ENCODE data around the gene TRIM67. TPM values are rescaled to one million over a fixed set of nuclear protein-coding genes. Genes with fewer than 3 reads are reported as not detected.

TRIM67 gene
- total RNA-seq, 2 experiments from 2014 or later, result not detected

DNA sequence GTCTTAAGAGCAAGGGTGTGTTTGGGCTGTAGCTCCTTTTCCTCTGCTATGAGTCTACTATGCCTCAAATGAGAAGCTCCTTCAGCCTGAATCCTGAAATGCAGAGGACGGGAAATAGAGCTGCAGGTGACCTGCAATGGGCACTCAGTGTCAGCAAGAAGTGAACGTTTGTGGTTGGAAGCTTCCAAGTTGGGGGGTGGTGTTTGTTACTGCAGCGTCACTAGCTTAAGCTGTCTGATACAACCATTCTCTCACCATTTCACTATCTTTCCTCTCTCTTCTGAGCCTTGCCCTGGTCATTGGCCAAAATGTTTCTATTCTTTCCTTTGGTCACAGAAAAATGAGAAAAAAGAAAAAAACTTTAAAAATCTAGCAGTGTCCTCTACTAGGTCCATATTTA lies 19.4 kb downstream of the TRIM67 start:
- Mint-ChIP-seq H3K36me3 (ENCODE audit: low read depth) (no peaks in the 10 kb centered on the region), H3K4me1 (no peaks in the 10 kb centered on the region), H3K9me3 (no peaks in the 10 kb centered on the region), H3K27ac (no peak overlapping the region), H3K4me3 (no peak overlapping the region), H3K27me3 (peaks cover 35% of the 10 kb centered on the region)
- DNase-seq, result no peak
- CTCF ChIA-PET, result no interaction called here
- POLR2A ChIA-PET, result no interaction called here

DNA sequence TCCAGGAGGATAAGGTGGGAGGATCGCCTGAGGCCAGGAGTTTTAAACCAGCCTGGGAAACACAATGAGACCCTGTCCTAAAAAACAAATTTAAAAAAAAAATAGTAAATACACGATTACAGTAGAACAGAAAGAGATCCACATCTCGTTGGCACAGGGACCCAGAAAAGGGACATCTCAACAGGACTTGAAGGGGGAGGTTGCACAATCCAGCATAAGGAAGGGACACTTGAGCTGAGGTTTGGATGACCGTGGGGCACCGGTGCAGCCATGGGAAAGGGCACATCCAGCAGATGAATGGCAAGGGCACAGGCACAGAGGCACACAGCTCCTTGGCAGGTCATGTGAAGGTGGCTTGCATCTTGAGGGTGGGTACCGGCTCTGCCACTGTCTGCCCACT lies 20.5 kb downstream of the TRIM67 start:
- CTCF ChIA-PET, result interaction anchor here (0.7 kb wide), 1 partner anchor 12 kb away, joined by 3 read pairs; no protein-coding TSS in a partner anchor
- no peak overlapping the region for H3K27ac Mint-ChIP-seq

DNA sequence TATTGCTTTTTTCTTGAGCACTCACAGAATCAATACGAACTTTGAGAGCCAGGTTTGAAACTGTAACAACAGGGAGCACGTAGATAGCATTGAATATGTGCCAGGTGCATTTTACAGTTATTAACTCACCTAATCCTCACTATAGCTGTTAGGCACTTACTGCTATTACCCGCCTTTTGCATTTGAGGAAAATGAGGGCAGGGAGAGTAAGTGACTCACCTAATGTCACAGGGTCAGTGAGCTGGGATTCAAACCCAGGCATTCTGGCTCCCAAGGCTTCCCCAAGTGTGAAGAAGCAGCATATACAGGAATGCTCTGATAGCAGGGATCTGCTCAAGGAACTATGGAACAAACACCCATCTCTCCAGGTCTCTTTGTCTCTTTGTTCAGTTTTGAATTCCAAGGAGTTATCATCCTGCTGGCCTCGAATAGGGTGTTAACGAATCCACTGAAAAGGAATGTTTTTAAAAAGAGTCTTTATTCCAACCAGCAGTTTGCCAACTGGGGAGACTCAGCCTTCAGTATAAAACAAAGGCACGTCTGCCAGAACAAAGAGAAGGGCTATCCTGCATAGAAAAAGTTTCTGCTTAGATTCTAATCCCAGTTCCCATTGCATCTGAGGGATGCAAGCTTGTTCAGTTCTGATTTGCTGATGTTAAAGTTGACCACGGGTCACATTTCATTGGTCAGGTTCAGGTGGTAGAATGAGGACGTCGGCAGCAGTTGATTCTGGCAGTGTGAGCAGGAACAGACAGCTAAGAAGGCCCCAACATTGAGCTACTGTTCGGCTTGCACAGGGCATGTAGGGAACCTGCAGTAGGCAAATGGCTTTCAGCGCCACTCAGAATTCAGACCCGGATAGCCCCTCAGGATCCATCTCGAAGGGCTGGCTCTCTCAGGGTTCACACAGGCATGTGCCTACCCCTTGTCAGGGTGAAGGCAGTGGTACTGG lies 22.1 kb downstream of the TRIM67 start:
- Mint-ChIP-seq H3K27ac (no peak overlapping the region), H3K4me3 (no peak overlapping the region), H3K4me1 (no peaks in the 10 kb centered on the region), H3K27me3 (peaks cover 31% of the 10 kb centered on the region), H3K36me3 (ENCODE audit: low read depth) (no peaks in the 10 kb centered on the region), H3K9me3 (no peaks in the 10 kb centered on the region)
- ChIA-PET CTCF (no interaction called here), POLR2A (no interaction called here)
- no peak for DNase-seq

More for the DNA sequence above, 20.5 kb downstream of the TRIM67 start:
- DNase-seq, result no peak
- Mint-ChIP-seq H3K27me3 (peaks cover 32% of the 10 kb centered on the region), H3K4me3 (no peak overlapping the region), H3K36me3 (ENCODE audit: low read depth) (no peaks in the 10 kb centered on the region), H3K9me3 (no peaks in the 10 kb centered on the region), H3K4me1 (no peaks in the 10 kb centered on the region)
- POLR2A ChIA-PET, result interaction anchor here (0.7 kb wide), 1 partner anchor 374 kb away, joined by 3 read pairs; no protein-coding TSS in a partner anchor

DNA sequence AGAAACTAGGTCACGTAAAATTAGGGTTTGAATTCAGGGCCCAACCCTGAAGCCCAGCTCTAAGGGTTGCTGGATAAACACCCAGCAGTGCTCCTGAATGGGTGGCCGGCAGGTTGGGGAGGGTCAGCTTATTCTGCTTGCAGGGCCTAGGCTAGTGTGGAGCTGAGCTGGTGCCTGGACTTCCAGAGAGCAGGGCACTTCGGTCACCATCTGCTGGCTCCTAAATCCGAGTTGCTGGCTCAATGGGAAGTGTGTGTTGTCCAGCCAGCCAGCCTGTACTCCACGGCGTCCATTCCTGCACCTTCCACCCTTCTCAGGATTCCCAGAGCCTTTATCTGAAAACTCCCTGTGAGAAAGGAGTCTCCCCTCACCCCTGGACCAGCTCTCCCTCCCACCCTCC lies 23.0 kb downstream of the TRIM67 start:
- no peak for DNase-seq
- H3K4me3 Mint-ChIP-seq, result no peak overlapping the region
- no peaks in the 10 kb centered on the region for H3K9me3 Mint-ChIP-seq
- H3K27me3 Mint-ChIP-seq, result peaks cover 24% of the 10 kb centered on the region
- POLR2A ChIA-PET, result no interaction called here
- CTCF ChIA-PET, result no interaction called here
- H3K36me3 Mint-ChIP-seq (ENCODE audit: low read depth), result no peaks in the 10 kb centered on the region
- H3K27ac Mint-ChIP-seq, result no peak overlapping the region
- H3K4me1 Mint-ChIP-seq, result no peaks in the 10 kb centered on the region

DNA sequence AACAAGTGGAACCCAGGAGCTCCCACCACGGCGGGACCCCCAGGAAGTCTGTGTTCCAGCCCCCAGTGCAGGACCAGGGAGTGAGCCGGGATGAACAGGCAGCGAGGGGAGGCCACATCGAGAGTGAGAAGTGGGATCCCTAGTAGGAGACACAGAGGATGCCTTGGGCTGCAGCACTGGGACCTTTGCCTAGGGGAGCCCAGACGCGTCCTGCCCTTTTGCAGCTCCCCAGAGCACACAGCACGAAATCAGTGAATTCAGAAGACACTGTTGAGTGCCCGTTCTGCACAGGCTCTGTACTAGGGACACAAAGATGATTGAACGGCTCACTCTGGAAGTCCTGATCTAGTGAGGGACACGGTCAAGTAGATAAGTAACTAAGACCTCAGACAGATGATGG lies 23.5 kb downstream of the TRIM67 start:
- H3K4me3 Mint-ChIP-seq, result no peak overlapping the region
- H3K36me3 Mint-ChIP-seq (ENCODE audit: low read depth), result no peaks in the 10 kb centered on the region
- H3K9me3 Mint-ChIP-seq, result no peaks in the 10 kb centered on the region
- ChIA-PET CTCF (no interaction called here), POLR2A (no interaction called here)
- DNase-seq, result no peak
- H3K27me3 Mint-ChIP-seq, result peaks cover 24% of the 10 kb centered on the region
- no peak overlapping the region for H3K27ac Mint-ChIP-seq
- no peaks in the 10 kb centered on the region for H3K4me1 Mint-ChIP-seq

DNA sequence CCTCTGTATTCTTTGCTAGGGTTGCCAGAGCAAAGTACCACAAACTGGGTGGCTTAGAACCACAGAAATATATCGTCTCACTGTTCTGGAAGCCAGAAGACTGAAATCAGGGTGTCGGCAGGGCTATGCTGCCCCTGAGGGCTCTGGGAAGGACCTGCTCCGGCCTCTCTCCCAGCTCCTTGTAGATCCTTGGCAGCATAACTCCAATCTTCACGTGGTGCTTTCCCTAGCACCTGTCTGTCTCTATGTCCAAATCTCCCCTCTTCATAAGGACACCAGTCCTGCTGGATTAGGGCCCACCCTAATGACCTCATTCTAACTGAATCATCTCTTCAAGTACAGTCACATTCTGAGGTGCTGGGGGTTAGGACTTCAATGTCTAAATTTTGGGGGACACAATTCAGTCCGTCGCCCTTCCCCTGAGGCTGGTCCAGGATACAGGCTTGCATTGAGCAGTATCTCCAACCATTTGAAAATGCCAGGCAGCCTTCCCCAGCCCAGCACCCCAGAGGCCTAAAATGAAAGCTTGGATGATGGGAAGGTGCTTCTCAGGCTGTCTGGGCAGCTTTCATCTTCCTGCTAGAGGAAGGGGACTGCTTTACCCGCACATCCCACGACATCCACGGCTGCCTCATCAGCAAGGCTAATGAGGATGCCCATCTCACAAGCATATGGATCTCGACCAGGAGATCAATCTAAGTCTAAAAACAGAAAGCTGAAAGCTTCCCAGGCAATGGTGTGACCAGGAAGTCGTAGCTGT lies 24.7 kb downstream of the TRIM67 start:
- ChIA-PET POLR2A (no interaction called here), CTCF (no interaction called here)
- Mint-ChIP-seq H3K27ac (no peak overlapping the region), H3K27me3 (peaks cover 24% of the 10 kb centered on the region), H3K9me3 (no peaks in the 10 kb centered on the region), H3K4me1 (no peaks in the 10 kb centered on the region), H3K36me3 (ENCODE audit: low read depth) (no peaks in the 10 kb centered on the region), H3K4me3 (no peak overlapping the region)
- DNase-seq, result no peak

DNA sequence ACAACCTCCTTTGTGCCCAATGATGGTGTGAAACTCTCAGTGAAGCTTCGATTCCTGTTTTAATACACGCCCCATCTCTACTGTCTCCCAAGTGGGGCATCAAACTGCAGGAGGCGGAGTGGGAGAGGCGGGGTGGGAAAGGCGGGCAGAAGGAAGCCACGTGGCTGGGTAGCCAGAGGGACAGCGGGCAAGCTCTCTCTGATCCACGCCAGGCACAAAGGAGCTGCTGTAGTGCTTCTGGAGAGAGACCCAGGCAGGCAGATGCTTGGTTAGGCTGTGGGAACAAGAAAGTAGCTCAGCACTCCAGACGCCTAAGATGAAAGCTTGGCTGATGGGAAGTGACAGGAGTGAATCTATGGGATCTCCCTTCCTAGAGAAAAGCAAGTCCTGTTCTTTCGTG lies 25.7 kb downstream of the TRIM67 start:
- Mint-ChIP-seq H3K4me1 (no peaks in the 10 kb centered on the region), H3K9me3 (no peaks in the 10 kb centered on the region), H3K27ac (no peak overlapping the region), H3K27me3 (peaks cover 22% of the 10 kb centered on the region), H3K4me3 (no peak overlapping the region), H3K36me3 (ENCODE audit: low read depth) (no peaks in the 10 kb centered on the region)
- POLR2A ChIA-PET, result no interaction called here
- CTCF ChIA-PET, result no interaction called here
- DNase-seq, result no peak

DNA sequence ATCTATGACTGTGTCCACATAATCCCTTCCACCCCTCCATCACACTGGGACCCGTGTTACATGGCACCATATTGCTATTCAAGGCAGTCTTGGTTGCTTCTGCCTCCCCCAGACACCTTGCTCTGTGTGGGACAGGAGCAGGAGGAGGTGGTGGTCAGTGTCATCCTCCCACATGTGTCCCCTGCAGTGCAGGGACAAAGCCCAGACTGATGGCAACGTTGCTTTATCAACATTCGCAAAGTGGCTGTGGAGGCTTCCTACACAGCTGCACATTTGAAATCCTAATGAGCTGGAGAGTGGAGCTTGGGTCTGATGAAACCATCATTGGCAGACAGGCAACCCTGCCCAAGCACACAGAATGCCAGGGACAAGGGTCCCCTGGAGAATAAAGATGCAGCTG lies 26.2 kb downstream of the TRIM67 start:
- CTCF ChIA-PET, result no interaction called here

DNA sequence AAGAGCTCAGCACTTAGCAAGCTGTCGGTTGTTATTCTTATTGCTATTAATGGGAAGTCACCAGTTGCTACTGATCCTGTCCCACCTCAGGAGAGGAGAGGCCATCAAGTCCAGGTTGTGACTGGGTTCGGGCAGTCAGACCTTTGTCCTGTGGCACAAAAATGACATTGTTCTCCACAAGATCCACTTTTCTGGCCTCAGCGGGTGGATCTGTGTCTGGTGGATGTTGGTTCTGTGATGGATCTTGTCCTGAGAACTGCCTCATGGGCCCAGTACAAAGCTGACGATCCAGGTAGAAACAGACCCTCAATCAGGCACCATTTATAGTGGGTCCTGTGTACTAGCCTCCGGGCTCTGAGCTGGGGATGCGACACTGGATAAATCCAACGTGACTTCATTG lies 26.9 kb downstream of the TRIM67 start:
- no peaks in the 10 kb centered on the region for H3K4me1 Mint-ChIP-seq
- H3K27me3 Mint-ChIP-seq, result peaks cover 22% of the 10 kb centered on the region
- no peak for DNase-seq
- H3K4me3 Mint-ChIP-seq, result no peak overlapping the region
- POLR2A ChIA-PET, result no interaction called here
- CTCF ChIA-PET, result no interaction called here
- H3K9me3 Mint-ChIP-seq, result no peaks in the 10 kb centered on the region
- H3K27ac Mint-ChIP-seq, result no peak overlapping the region
- H3K36me3 Mint-ChIP-seq (ENCODE audit: low read depth), result no peaks in the 10 kb centered on the region

More for the DNA sequence above, 26.2 kb downstream of the TRIM67 start:
- H3K4me1 Mint-ChIP-seq, result no peaks in the 10 kb centered on the region
- H3K27ac Mint-ChIP-seq, result no peak overlapping the region
- no peaks in the 10 kb centered on the region for H3K36me3 Mint-ChIP-seq (ENCODE audit: low read depth)
- POLR2A ChIA-PET, result no interaction called here
- no peak overlapping the region for H3K4me3 Mint-ChIP-seq
- DNase-seq, result no peak
- H3K27me3 Mint-ChIP-seq, result peaks cover 22% of the 10 kb centered on the region
- no peaks in the 10 kb centered on the region for H3K9me3 Mint-ChIP-seq

DNA sequence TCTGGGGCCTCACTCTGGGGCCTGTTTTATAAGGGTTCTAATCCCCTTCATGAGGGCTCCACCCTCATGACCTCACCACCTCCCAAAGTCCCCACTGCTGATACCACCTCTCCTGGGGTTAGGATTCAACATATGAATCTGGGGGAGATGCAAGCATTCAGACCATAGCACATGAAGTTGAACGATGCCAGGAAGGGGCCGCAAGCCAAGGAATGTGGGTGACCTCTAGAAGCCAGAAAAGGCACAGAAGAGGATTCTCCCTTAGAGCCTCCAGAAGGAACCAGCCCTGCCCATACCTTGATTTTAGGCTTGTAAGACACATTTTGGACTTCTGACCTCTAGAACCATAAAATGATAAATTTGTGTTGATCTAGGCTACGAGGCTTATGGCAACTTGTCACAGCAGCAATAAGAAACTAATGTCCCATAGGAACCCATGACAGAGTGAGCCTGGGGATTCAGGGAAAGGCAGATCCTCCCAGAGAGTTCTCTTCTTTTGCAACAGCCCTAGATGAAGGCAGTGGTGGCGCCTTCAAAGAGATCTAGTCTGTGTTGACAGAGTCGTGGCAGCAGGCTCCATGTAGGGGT lies 27.9 kb downstream of the TRIM67 start:
- H3K27me3 Mint-ChIP-seq, result peaks cover 17% of the 10 kb centered on the region
- no peak overlapping the region for H3K27ac Mint-ChIP-seq
- H3K4me3 Mint-ChIP-seq, result no peak overlapping the region
- H3K9me3 Mint-ChIP-seq, result no peaks in the 10 kb centered on the region
- DNase-seq, result no peak
- ChIA-PET POLR2A (no interaction called here), CTCF (no interaction called here)
- no peaks in the 10 kb centered on the region for H3K4me1 Mint-ChIP-seq
- H3K36me3 Mint-ChIP-seq (ENCODE audit: low read depth), result no peaks in the 10 kb centered on the region

DNA sequence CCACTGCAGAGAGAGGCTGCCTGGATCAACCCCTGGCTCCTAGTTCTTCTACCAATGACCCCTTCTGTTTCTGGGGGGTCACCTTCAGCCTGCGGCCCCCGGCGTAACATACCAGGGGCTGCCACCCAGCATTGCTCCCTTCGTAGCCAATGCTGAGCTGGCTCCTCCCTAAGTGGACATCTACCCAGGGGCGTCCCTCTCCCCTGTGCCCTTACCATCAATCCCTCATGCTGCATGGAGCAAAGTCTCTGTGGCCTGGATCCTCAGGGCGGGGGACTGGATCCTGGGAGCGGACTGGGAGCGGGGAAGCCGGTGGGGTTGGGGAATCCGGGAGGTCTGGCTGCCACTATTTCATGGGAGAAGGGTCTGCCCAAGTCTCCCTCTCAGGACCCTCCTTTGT lies 28.6 kb downstream of the TRIM67 start:
- no peaks in the 10 kb centered on the region for H3K9me3 Mint-ChIP-seq

DNA sequence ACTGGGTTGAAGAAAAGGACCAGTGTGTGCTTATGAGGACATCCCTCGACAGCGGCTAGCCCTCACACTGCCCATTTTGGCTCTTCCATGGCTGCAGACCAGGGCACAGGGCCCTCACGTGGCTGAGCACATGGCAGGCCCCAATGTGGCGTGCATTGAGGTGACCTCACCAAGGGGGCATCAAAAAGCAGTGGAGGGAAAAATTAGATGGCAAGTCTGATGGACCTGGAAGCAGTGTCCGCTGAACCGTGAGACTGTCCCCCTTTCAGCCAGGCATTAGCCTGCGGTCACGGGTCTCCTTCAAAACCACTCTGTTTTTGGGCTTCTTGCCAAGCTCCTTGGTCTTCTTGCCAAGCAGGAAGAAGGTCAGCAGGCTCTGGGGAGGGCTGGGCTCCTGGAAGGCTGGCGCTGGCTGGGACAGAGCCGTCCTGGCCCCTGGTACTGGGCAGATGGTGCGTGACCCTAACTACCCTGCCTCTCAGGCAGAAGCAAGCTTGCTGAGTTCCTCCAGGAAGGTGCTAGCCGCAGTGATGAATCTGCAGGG lies 30.8 kb downstream of the TRIM67 start:
- POLR2A ChIA-PET, result no interaction called here
- no peak overlapping the region for H3K4me3 Mint-ChIP-seq
- H3K27ac Mint-ChIP-seq, result no peak overlapping the region
- peaks cover 9% of the 10 kb centered on the region for H3K27me3 Mint-ChIP-seq
- no peaks in the 10 kb centered on the region for H3K9me3 Mint-ChIP-seq
- no peaks in the 10 kb centered on the region for H3K4me1 Mint-ChIP-seq
- DNase-seq, result no peak
- CTCF ChIA-PET, result no interaction called here
- H3K36me3 Mint-ChIP-seq (ENCODE audit: low read depth), result no peaks in the 10 kb centered on the region

More for the DNA sequence above, 28.6 kb downstream of the TRIM67 start:
- ChIA-PET CTCF (no interaction called here), POLR2A (no interaction called here)
- Mint-ChIP-seq H3K4me1 (no peaks in the 10 kb centered on the region), H3K27me3 (peaks cover 16% of the 10 kb centered on the region), H3K4me3 (no peak overlapping the region), H3K36me3 (ENCODE audit: low read depth) (no peaks in the 10 kb centered on the region), H3K27ac (no peak overlapping the region)
- DNase-seq, result no peak

DNA sequence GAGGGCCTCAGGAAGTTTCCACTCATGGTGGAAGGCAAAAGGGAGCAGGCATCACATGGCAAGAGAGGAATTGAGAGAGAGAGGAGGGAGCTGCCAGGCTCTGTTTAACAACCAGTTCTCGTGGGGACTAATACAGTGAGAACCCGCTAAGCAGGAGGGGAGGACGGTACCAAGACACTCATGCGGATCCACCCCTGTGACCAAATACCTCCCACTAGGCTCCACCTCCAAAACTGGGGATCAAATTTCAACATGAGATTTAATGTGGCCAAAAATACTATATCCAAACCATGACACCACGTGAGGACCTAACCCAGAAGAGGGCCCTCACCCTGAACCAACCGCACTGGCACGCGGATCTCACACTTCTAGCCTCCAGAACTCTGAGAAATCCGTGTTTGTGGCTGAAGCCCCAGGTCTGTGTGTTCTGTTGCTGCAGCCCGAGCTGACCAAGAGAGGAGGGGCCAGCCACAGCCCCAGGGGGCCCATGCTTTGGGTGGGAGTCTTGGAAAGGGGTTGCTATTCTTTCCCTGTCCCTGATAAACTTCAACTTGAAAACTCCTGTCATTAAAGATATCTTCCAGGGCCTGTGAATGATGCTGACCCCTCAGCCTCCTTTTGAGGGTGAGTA lies 32.0 kb downstream of the TRIM67 start:
- H3K4me3 Mint-ChIP-seq, result no peak overlapping the region
- no peaks in the 10 kb centered on the region for H3K4me1 Mint-ChIP-seq
- no peak for DNase-seq
- CTCF ChIA-PET, result no interaction called here
- no peak overlapping the region for H3K27ac Mint-ChIP-seq
- H3K9me3 Mint-ChIP-seq, result no peaks in the 10 kb centered on the region
- no peaks in the 10 kb centered on the region for H3K36me3 Mint-ChIP-seq (ENCODE audit: low read depth)
- POLR2A ChIA-PET, result interaction anchor here (0.5 kb wide), 1 partner anchor 99 kb away, joined by 3 read pairs; no protein-coding TSS in a partner anchor
- H3K27me3 Mint-ChIP-seq, result peaks cover 2% of the 10 kb centered on the region
